Parathyroid adenoma (tissue), 2 donors: ENCODE measurements around the gene SLC49A4.

Source experiments
- H2AFZ ChIP-seq: fragments of 300-600 bp; sonication (generic); one replicate; pipeline ENCODE4 v1.7.0; 2017; ENCODE audit warnings: antibody characterized with exemption, mild to moderate bottlenecking
- H3K27ac ChIP-seq: fragments of 300-600 bp; sonication (generic); one replicate; pipeline ENCODE4 v1.7.0; 2017
- H3K27me3 ChIP-seq: fragments of 300-600 bp; sonication (generic); one replicate; pipeline ENCODE4 v1.7.0; 2017; ENCODE audit warnings: low read length; ENCODE audit not compliant: control insufficient read depth, insufficient read depth
- H3K36me3 ChIP-seq: fragments of 300-600 bp; sonication (generic); one replicate; pipeline ENCODE4 v1.7.0; 2017; ENCODE audit warnings: low read length; ENCODE audit not compliant: control insufficient read depth, insufficient read depth
- H3K4me1 ChIP-seq: fragments of 300-600 bp; sonication (generic); one replicate; pipeline ENCODE4 v1.7.0; 2017; ENCODE audit warnings: control low read depth
- H3K4me2 ChIP-seq: fragments of 300-600 bp; sonication (generic); one replicate; pipeline ENCODE4 v1.7.0; 2017; ENCODE audit warnings: low read length
- H3K4me3 ChIP-seq: fragments of 300-600 bp; sonication (generic); one replicate; pipeline ENCODE4 v1.7.0; 2017; ENCODE audit warnings: low read depth, low read length
- H3K79me2 ChIP-seq: fragments of 300-600 bp; sonication (generic); one replicate; pipeline ENCODE4 v1.7.0; 2017; ENCODE audit warnings: control low read depth
- H3K9ac ChIP-seq: fragments of 300-600 bp; sonication (generic); one replicate; pipeline ENCODE4 v1.7.0; 2017; ENCODE audit warnings: mild to moderate bottlenecking
- H3K9me3 ChIP-seq: fragments of 300-600 bp; sonication (generic); one replicate; pipeline ENCODE4 v1.7.0; 2017; ENCODE audit warnings: low read length; ENCODE audit not compliant: control insufficient read depth
- CTCF ChIP-seq: fragments of 300-600 bp; sonication (generic); IDR thresholded peaks from one replicate; pipeline ENCODE4 v1.7.0; 2017; ENCODE audit warnings: antibody characterized with exemption, mild to moderate bottlenecking
- donor health status: primary hyperparathyroidism.

SLC49A4 gene

GRCh38 chr3:122902326-122902725, 107.5 kb downstream of the SLC49A4 start:
- no peaks in the 10 kb centered on the region for H3K9me3 ChIP-seq
- H3K4me3 ChIP-seq = no peak overlapping the region
- no peak overlapping the region for H3K27ac ChIP-seq
- no peaks in the 10 kb centered on the region for H3K4me1 ChIP-seq
- TF ChIP-seq CTCF = no peak
- H3K27me3 ChIP-seq = no peaks in the 10 kb centered on the region
- no peaks in the 10 kb centered on the region for H3K36me3 ChIP-seq
- H2AFZ ChIP-seq = no peak overlapping the region
- H3K79me2 ChIP-seq = no peaks in the 10 kb centered on the region
- no peak overlapping the region for H3K4me2 ChIP-seq
- H3K9ac ChIP-seq = no peak overlapping the region

DNA sequence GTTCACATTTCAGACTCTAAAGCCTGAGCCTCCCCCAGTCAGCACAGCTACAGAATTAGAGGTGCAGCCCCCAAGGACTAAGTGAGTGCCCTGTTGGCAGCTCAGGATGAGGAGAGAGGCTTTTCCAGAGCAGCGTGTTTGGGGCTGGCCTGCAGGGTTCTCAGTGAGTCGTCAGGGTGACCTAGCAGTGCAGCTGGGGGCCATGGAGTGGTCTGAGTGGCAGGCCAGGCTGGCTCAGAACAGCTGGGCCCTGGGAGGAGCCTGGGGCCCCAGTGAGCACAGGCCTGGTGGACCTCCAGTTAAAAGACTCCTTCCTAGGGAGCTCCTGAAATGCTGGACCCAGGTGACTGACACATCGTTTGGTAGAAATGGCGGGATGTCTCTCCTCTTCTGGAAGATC, 108.3 kb downstream of the SLC49A4 start:
- H3K9ac ChIP-seq = no peak overlapping the region

GRCh38 chr3:122907471-122907870, 112.6 kb downstream of the SLC49A4 start:
- no peak overlapping the region for H2AFZ ChIP-seq
- no peaks in the 10 kb centered on the region for H3K36me3 ChIP-seq
- no peak overlapping the region for H3K4me3 ChIP-seq
- no peaks in the 10 kb centered on the region for H3K27me3 ChIP-seq
- H3K27ac ChIP-seq = no peak overlapping the region
- no peak overlapping the region for H3K9ac ChIP-seq
- H3K4me2 ChIP-seq = no peak overlapping the region
- no peak for TF ChIP-seq CTCF
- no peaks in the 10 kb centered on the region for H3K4me1 ChIP-seq
- H3K79me2 ChIP-seq = no peaks in the 10 kb centered on the region
- H3K9me3 ChIP-seq = no peaks in the 10 kb centered on the region

More for the DNA sequence above, 108.3 kb downstream of the SLC49A4 start:
- no peaks in the 10 kb centered on the region for H3K36me3 ChIP-seq
- H3K9me3 ChIP-seq = no peaks in the 10 kb centered on the region
- no peak overlapping the region for H3K4me3 ChIP-seq
- H3K4me1 ChIP-seq = no peaks in the 10 kb centered on the region
- no peak for TF ChIP-seq CTCF
- no peak overlapping the region for H2AFZ ChIP-seq
- H3K27ac ChIP-seq = no peak overlapping the region
- H3K4me2 ChIP-seq = no peak overlapping the region
- no peaks in the 10 kb centered on the region for H3K79me2 ChIP-seq
- no peaks in the 10 kb centered on the region for H3K27me3 ChIP-seq

GRCh38 chr3:122908251-122908650, 113.4 kb downstream of the SLC49A4 start:
- TF ChIP-seq CTCF = no peak
- Histone ChIP-seq H3K4me3 (no peak overlapping the region), H3K36me3 (no peaks in the 10 kb centered on the region), H3K9ac (no peak overlapping the region), H3K27me3 (no peaks in the 10 kb centered on the region), H3K4me1 (no peaks in the 10 kb centered on the region), H3K27ac (no peak overlapping the region), H3K79me2 (no peaks in the 10 kb centered on the region), H3K9me3 (no peaks in the 10 kb centered on the region), H2AFZ (no peak overlapping the region), H3K4me2 (no peak overlapping the region)

DNA sequence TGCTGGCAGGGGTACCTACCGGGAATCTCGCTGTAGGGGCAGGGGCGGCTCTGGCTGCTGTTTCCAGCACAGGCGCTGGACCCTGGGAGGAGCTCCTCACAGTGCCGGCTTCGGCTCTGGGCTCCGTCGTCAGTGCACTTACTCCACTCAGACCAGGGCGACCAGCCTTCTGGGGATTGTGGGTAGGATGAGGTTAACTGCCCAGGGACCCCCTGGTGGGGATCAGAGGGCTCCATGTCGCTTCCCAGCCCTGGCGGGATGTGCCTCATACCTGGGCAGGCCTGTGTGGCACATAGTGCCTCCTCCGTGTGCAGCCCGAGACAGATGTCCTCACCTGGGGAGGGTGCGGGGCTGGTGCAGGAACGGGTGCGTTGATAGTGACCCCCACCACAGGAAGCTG, 117.0 kb downstream of the SLC49A4 start:
- H3K36me3 ChIP-seq = no peaks in the 10 kb centered on the region

More for the DNA sequence above, 117.0 kb downstream of the SLC49A4 start:
- Histone ChIP-seq H3K4me2 (no peak overlapping the region), H3K9me3 (no peaks in the 10 kb centered on the region), H3K4me1 (no peaks in the 10 kb centered on the region), H3K27me3 (no peaks in the 10 kb centered on the region), H2AFZ (no peak overlapping the region), H3K27ac (no peak overlapping the region), H3K79me2 (no peaks in the 10 kb centered on the region), H3K4me3 (no peak overlapping the region), H3K9ac (no peak overlapping the region)
- TF ChIP-seq CTCF = no peak
